GM10266 (cell line): ENCODE results near the gene TMEM98.
A peak's percentile ranks its signal among the peaks of the same experiment; 100 is the strongest.
"Not testable (repeated sequence)": the region's sequence is repeated elsewhere in the genome, so short reads cannot be mapped to it uniquely, and the experiment has no call there.

Experiments used
- DNase-seq: peaks from one replicate; pipeline ENCODE4 v3.0.0; 2012; ENCODE audit errors: extremely low spot score
- CTCF ChIP-seq: IDR thresholded peaks from 2 replicates; pipeline ENCODE4 v1.5.1; 2012; ENCODE audit warnings: mild to moderate bottlenecking, low read depth; ENCODE audit not compliant: control insufficient read depth, insufficient read depth; ENCODE audit errors: missing control alignments

The TMEM98 gene

GRCh38 chr17:32927724-32928585, at the start of gene TMEM98:
TSS of gene TMEM98 (plus strand) at chr17:32928153. CDS start at chr17:32931529, 3,376 bp downstream.
- TF ChIP-seq CTCF, result no peak
- DNase-seq, result peak; percentile 40

GRCh38 chr17:32878211-32878610, 49.7 kb upstream of the TMEM98 start:
- TF ChIP-seq CTCF, result no peak
- DNase-seq, result no peak

- DNase-seq, result no peak
- no peak for TF ChIP-seq CTCF
Observed at GRCh38 chr17:32879134-32879533, 48.8 kb upstream of the TMEM98 start.

GRCh38 chr17:32880671-32881453, 47.1 kb upstream of the TMEM98 start:
- no peak for TF ChIP-seq CTCF
- no peak for DNase-seq

GRCh38 chr17:32882029-32882428, 45.9 kb upstream of the TMEM98 start:
- DNase-seq, result no peak
- no peak for TF ChIP-seq CTCF

- no peak for TF ChIP-seq CTCF
- DNase-seq, result no peak
Observed at GRCh38 chr17:32882734-32883133, 45.2 kb upstream of the TMEM98 start.

GRCh38 chr17:32886951-32887350, 41.0 kb upstream of the TMEM98 start:
- DNase-seq, result not testable (repeated sequence)

GRCh38 chr17:32887410-32887809, 40.5 kb upstream of the TMEM98 start:
- DNase-seq, result not testable (repeated sequence)
